Neutrophil (primary cell): ENCODE data around the gene B4GALNT2.
A peak's percentile ranks its signal among the peaks of the same experiment; 100 is the strongest.
"Not testable (repeated sequence)": the region's sequence is repeated elsewhere in the genome, so short reads cannot be mapped to it uniquely, and the experiment has no call there.

Source experiments
- H3K27ac ChIP-seq: fragments of 200-600 bp; sonication (generic); 2 replicates; pipeline ENCODE4 v1.5.1; 2016; ENCODE audit warnings: mild to moderate bottlenecking, moderate library complexity
- H3K27me3 ChIP-seq: fragments of 200-600 bp; sonication (generic); 2 replicates; pipeline ENCODE4 v1.6.0; 2016; ENCODE audit warnings: mild to moderate bottlenecking
- H3K36me3 ChIP-seq: fragments of 200-600 bp; sonication (generic); 2 replicates; pipeline ENCODE4 v1.5.1; 2017
- H3K4me1 ChIP-seq, 2 experiments: fragments of 200-600 bp in 1 of 2; sonication (generic) in 1 of 2; 1 replicate in 1 of 2; 2 replicates in 1 of 2; pipeline versions ENCODE4 v1.5.1 to v1.6.1; 2013 to 2016; ENCODE audit warnings: low read depth in 1 of 2, low read length in 1 of 2, mild to moderate bottlenecking in 1 of 2, moderate library complexity in 1 of 2; ENCODE audit not compliant: control insufficient read depth in 1 of 2, insufficient read depth in 1 of 2
- H3K4me3 ChIP-seq, 2 experiments: fragments of 200-600 bp in 1 of 2; sonication (generic) in 1 of 2; 1 replicate in 1 of 2; 2 replicates in 1 of 2; pipeline ENCODE4 v1.5.1; 2013 to 2016; ENCODE audit warnings: low read depth in 1 of 2, low read length in 1 of 2, mild to moderate bottlenecking in 1 of 2, moderate library complexity in 1 of 2
- H3K9me3 ChIP-seq: fragments of 200-600 bp; sonication (generic); 2 replicates; pipeline ENCODE4 v1.5.1; 2016
- CTCF ChIP-seq: fragments of 200-600 bp; sonication (generic); IDR thresholded peaks from 2 replicates; pipeline ENCODE4 v1.5.1; 2016; ENCODE audit warnings: antibody characterized with exemption

Gene B4GALNT2

GRCh38 chr17:49183801-49184200 lies 51.2 kb downstream of the B4GALNT2 start:
- Histone ChIP-seq H3K27ac (no peak overlapping the region), H3K36me3 (no peaks in the 10 kb centered on the region), H3K9me3 (no peaks in the 10 kb centered on the region), H3K4me1 (no peaks in the 10 kb centered on the region), H3K27me3 (no peaks in the 10 kb centered on the region), H3K4me3 (no peak overlapping the region)
- TF ChIP-seq CTCF: no peak

GRCh38 chr17:49184522-49184921 lies 52.0 kb downstream of the B4GALNT2 start:
- not testable (repeated sequence) for H3K36me3 ChIP-seq, H3K4me1 ChIP-seq, H3K9me3 ChIP-seq, H3K27me3 ChIP-seq, H3K27ac ChIP-seq, H3K4me3 ChIP-seq

- not testable (repeated sequence) for H3K4me1 ChIP-seq, H3K9me3 ChIP-seq, H3K27me3 ChIP-seq, H3K27ac ChIP-seq, H3K36me3 ChIP-seq, H3K4me3 ChIP-seq
Measured at GRCh38 chr17:49185381-49185780, 52.8 kb downstream of the B4GALNT2 start.

GRCh38 chr17:49187301-49187700 lies 54.7 kb downstream of the B4GALNT2 start:
- TF ChIP-seq CTCF: no peak
- no peaks in the 10 kb centered on the region for H3K9me3 ChIP-seq
- no peaks in the 10 kb centered on the region for H3K27me3 ChIP-seq

GRCh38 chr17:49190932-49191331 lies 58.4 kb downstream of the B4GALNT2 start:
- no peaks in the 10 kb centered on the region for H3K36me3 ChIP-seq
- peaks cover 7% of the 10 kb centered on the region for H3K27me3 ChIP-seq
- no peak for TF ChIP-seq CTCF
- H3K4me3 ChIP-seq: no peak overlapping the region
- peaks cover 20 to 27% of the 10 kb centered on the region in 2 experiments for H3K4me1 ChIP-seq
- no peaks in the 10 kb centered on the region for H3K9me3 ChIP-seq
- H3K27ac ChIP-seq: no peak overlapping the region

More at GRCh38 chr17:49187301-49187700, 54.7 kb downstream of the B4GALNT2 start:
- Histone ChIP-seq H3K4me3 (no peak overlapping the region), H3K27ac (no peak overlapping the region), H3K36me3 (no peaks in the 10 kb centered on the region), H3K4me1 (peaks cover 8 to 13% of the 10 kb centered on the region in 2 experiments)

- H3K4me1 ChIP-seq: peaks cover 20 to 27% of the 10 kb centered on the region in 2 experiments
- H3K4me3 ChIP-seq: peak overlapping the region; percentile 85 to 98
- peak overlapping the region; percentile 98 for H3K27ac ChIP-seq
- TF ChIP-seq CTCF: no peak
- no peaks in the 10 kb centered on the region for H3K9me3 ChIP-seq
- peaks cover 7% of the 10 kb centered on the region for H3K27me3 ChIP-seq
- H3K36me3 ChIP-seq: no peaks in the 10 kb centered on the region
Measured at GRCh38 chr17:49191409-49191916, 58.9 kb downstream of the B4GALNT2 start.
